Activated CD8-positive, alpha-beta T cell treated with anti-CD3 and anti-CD28 coated beads for 36 hours (primary cell): ENCODE measurements around the gene TBX6. TPM values are rescaled to one million over a fixed set of nuclear protein-coding genes. Genes with fewer than 3 reads are reported as not detected.
A peak's percentile ranks its signal among the peaks of the same experiment; 100 is the strongest.

Experiments used
- ATAC-seq: fragments of 200-7000 bp; cut with Tn5 transposase; one replicate; pipeline ENCODE4 v1.10.0; 2021; ENCODE audit warnings: mild to moderate bottlenecking, moderate library complexity
- CTCF ChIA-PET: fragments of 350-600 bp; sonication (Branson Sonifier 250); formaldehyde crosslinking; loops from one replicate; lab custom pipeline; 2021; ENCODE audit warnings: antibody characterized with exemption; lab: Charles Lee
- POLR2A ChIA-PET: fragments of 350-600 bp; sonication (Branson Sonifier 250); formaldehyde crosslinking; loops from one replicate; lab custom pipeline; 2021; ENCODE audit warnings: antibody characterized with exemption; lab: Charles Lee
- DNase-seq: peaks from one replicate; pipeline ENCODE4 v3.0.0-alpha.2; 2020
- H3K27ac Mint-ChIP-seq: one replicate; pipeline ENCODE4 v1.8.0; 2021; ENCODE audit warnings: mild to moderate bottlenecking, mixed read lengths
- H3K27me3 Mint-ChIP-seq: one replicate; pipeline ENCODE4 v1.8.0; 2021; ENCODE audit warnings: mixed read lengths
- H3K36me3 Mint-ChIP-seq: one replicate; pipeline ENCODE4 v1.8.0; 2021; ENCODE audit warnings: low read depth, mixed read lengths
- H3K4me1 Mint-ChIP-seq: one replicate; pipeline ENCODE4 v1.8.0; 2021; ENCODE audit warnings: low read depth, mixed read lengths
- H3K4me3 Mint-ChIP-seq: one replicate; pipeline ENCODE4 v1.8.0; 2021; ENCODE audit warnings: mild to moderate bottlenecking, moderate library complexity, mixed read lengths
- H3K9me3 Mint-ChIP-seq: one replicate; pipeline ENCODE4 v1.8.0; 2021; ENCODE audit warnings: mixed read lengths
- intact Hi-C: fragments of 100-400 bp; cut with micrococcal nuclease; formaldehyde crosslinking; loops from one replicate; pipeline ENCODE4 v1.10.0; 2022
- total RNA-seq, 2 experiments: library from RNA; stranded (reverse); gene quantifications; one replicate each; pipeline ENCODE4 v1.2.3, GENCODE V29; 2021
- TF ChIP-seq, protein P1 (sequence below): fragments of 200-600 bp; IDR thresholded peaks from one replicate; pipeline ENCODE4 v1.8.0; 2022; ENCODE audit warnings: antibody characterized with exemption, mild to moderate bottlenecking

The TBX6 gene
- total RNA-seq, 2 experiments from 2014 or later: 2.5 TPM

DNA sequence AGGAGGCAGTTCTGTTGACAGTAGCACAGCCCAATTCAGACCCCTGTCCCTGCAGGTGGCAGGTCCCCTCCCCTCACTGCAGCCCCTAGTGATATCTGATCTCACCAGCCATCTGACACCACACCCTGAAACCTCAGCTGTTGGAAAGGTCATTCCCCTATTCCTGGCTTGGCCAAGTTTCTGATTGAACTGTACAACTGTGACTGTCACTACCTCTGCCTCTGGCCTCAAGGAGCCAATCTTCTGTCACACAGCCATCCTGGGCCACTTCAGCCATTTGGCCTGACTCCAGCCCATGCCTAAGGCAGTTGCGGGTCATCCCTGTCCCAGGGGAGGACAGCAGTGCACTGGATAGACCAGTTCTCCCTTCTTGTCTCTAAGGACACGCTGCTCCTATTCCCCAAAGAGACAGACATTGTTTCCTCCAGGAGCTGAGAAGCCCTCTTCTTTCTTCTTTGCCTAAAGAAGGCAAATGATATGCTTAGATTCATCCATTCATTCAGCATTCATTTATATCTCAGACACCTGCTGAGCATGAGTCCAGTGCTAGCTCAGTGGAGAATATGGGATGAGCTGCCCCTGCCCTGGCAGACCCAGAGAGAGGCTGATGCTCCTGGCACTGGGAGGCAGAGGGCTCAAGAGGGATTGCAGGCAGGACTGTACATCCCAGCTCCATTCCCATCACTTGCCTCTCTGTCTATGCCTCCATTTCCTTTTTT is 30.7 kb downstream of the TBX6 start:
- TF ChIP-seq, protein P1, sequence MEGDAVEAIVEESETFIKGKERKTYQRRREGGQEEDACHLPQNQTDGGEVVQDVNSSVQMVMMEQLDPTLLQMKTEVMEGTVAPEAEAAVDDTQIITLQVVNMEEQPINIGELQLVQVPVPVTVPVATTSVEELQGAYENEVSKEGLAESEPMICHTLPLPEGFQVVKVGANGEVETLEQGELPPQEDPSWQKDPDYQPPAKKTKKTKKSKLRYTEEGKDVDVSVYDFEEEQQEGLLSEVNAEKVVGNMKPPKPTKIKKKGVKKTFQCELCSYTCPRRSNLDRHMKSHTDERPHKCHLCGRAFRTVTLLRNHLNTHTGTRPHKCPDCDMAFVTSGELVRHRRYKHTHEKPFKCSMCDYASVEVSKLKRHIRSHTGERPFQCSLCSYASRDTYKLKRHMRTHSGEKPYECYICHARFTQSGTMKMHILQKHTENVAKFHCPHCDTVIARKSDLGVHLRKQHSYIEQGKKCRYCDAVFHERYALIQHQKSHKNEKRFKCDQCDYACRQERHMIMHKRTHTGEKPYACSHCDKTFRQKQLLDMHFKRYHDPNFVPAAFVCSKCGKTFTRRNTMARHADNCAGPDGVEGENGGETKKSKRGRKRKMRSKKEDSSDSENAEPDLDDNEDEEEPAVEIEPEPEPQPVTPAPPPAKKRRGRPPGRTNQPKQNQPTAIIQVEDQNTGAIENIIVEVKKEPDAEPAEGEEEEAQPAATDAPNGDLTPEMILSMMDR: no peak
- DNase-seq: no peak
- intact Hi-C loops: loop anchor here (10.0 kb wide), 1 partner anchor 314 kb away; the partner anchor contains the start of genes MYL11 and TBC1D10B
- Mint-ChIP-seq H3K4me3 (no peak overlapping the region), H3K4me1 (peaks cover 5% of the 10 kb centered on the region), H3K36me3 (peaks cover 20% of the 10 kb centered on the region), H3K27me3 (no peaks in the 10 kb centered on the region), H3K27ac (no peak overlapping the region), H3K9me3 (no peaks in the 10 kb centered on the region)
- ATAC-seq: no peak
- CTCF ChIA-PET: no interaction called here
- POLR2A ChIA-PET: interaction anchor here (0.8 kb wide), 1 partner anchor 411 kb away, joined by 3 read pairs; the partner anchor contains the start of gene ITGAL

DNA sequence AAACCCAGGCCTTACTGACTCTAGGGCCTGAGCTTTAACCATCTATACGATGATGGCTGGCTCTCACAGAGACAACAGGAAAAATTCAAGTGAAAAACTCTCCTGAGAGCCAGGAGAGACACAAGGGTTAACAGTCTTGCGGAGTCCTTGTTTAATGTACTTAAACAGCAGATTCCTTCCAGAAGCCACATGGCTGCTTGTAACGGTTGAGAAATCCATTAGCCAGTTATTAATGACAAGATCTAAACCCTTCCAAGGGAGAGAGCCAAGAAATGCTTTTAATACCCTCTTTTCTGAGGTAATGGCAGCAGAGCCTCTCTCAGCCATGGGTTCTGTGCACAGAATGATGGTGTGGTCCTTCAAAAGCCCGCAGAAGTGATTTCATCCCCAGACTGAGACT is 31.4 kb downstream of the TBX6 start:
- CTCF ChIA-PET: interaction anchor here (0.8 kb wide), 1 partner anchor 31 kb away, joined by 3 read pairs; the partner anchor contains the start of gene TBX6
- Mint-ChIP-seq H3K36me3 (peaks cover 15% of the 10 kb centered on the region), H3K9me3 (no peaks in the 10 kb centered on the region), H3K27me3 (no peaks in the 10 kb centered on the region), H3K4me3 (no peak overlapping the region), H3K4me1 (peaks cover 6% of the 10 kb centered on the region), H3K27ac (no peak overlapping the region)
- POLR2A ChIA-PET: no interaction called here
- ATAC-seq (no peak), DNase-seq (no peak)
- intact Hi-C loops: loop anchor here (10.0 kb wide), 1 partner anchor 314 kb away; the partner anchor contains the start of genes MYL11 and TBC1D10B
- TF ChIP-seq, protein P1: no peak

DNA sequence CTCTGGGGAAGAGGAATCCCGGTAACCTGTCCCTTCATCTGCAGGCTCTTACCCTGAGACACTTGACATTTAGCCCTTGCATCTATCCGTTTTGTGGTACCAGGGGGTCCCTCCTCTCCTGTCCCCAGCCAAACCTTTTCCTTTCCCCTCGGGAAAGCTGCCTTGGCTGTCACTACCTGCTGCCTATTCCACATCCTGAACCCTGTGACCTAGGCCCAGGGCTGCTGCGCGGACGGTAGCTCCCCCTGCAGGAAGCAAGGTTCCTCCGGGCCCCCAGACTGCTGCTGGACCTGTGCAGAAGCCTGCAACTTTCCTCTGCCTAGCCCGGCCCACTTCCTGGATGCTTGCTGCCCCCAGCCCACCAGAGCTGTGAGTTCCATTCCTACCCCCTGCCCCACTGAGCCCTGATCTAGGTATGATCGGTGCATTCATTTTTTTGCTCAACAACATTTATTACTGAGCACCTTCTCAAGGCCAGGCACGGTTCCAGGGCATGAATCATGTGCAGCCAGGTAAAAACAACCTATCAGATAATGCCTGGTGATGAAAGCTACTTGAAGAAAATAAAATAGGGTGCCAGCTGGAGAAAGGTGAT is 36.7 kb downstream of the TBX6 start:
- peak; percentile 81 for ATAC-seq
- ChIA-PET POLR2A (interaction anchor here (0.7 to 4.6 kb wide), 4 partner anchors 10 to 720 kb away, joined by 3 to 44 read pairs (median 4); partner anchors contain the start of gene ALDOA), CTCF (interaction anchor here (0.6 to 4.0 kb wide), 29 partner anchors 8 to 376 kb away, joined by 3 to 36 read pairs (median 4); partner anchors contain the start of genes ALDOA, MVP, QPRT and TBX6)
- TF ChIP-seq, protein P1: peak; percentile 68
- peak; percentile 76 for DNase-seq
- no peaks in the 10 kb centered on the region for H3K36me3 Mint-ChIP-seq
- intact Hi-C loops: no loop called here
- no peaks in the 10 kb centered on the region for H3K9me3 Mint-ChIP-seq
- peaks cover 2% of the 10 kb centered on the region for H3K27me3 Mint-ChIP-seq
- H3K4me3 Mint-ChIP-seq: peak overlapping the region; percentile 28
- H3K4me1 Mint-ChIP-seq: peaks cover 16% of the 10 kb centered on the region
- no peak overlapping the region for H3K27ac Mint-ChIP-seq

DNA sequence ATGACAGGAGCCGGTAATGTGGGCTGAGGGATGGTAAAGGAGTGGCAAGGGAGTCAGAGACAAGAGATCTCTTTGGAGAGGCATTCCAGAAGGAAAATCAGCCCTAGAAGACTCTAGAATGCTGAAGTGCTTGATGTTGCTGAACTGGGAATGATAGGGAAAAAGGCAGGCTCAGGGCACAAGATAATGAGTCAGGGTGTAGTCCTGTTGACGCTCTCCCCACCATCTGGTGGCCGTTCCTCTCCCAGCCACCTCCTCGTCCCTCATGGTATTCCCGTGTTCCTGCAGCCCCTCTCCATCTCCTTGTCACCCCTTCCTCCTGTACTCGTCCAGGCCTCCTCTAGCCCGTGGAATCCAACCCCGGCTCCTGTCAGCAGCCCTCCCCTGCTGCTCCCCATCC is 37.3 kb downstream of the TBX6 start:
- TF ChIP-seq, protein P1: no peak
- ChIA-PET CTCF (interaction anchor here (0.6 to 4.0 kb wide), 21 partner anchors 8 to 363 kb away, joined by 3 to 36 read pairs (median 4); partner anchors contain the start of genes ALDOA, MVP, TBX6 and TLCD3B), POLR2A (interaction anchor here (1.3 to 4.6 kb wide), 2 partner anchors 10 to 17 kb away, joined by 3 to 44 read pairs; partner anchors contain the start of gene ALDOA)
- H3K27me3 Mint-ChIP-seq: peaks cover 2% of the 10 kb centered on the region
- no peak overlapping the region for H3K27ac Mint-ChIP-seq
- H3K36me3 Mint-ChIP-seq: no peaks in the 10 kb centered on the region
- ATAC-seq (no peak), DNase-seq (no peak)
- peak overlapping the region; percentile 39 for H3K4me3 Mint-ChIP-seq
- H3K4me1 Mint-ChIP-seq: peaks cover 16% of the 10 kb centered on the region
- intact Hi-C loops: no loop called here
- no peaks in the 10 kb centered on the region for H3K9me3 Mint-ChIP-seq
